A549 (cell line): ENCODE measurements around the gene SRPX2. TPM values are rescaled to one million over a fixed set of nuclear protein-coding genes. Genes with fewer than 3 reads are reported as not detected.

Experiments used
- ATAC-seq, 2 experiments: fragments of 200-7000 bp in 1 of 2; fragments of >200 bp in 1 of 2; cut with Nextera tagmentation in 1 of 2; cut with Tn5 transposase in 1 of 2; 3 replicates each; pipeline versions ENCODE4 v1.8.0 to v1.9.1; 2018 to 2020; ENCODE audit warnings: mild to moderate bottlenecking in 1 of 2, moderate library complexity in 1 of 2
- CTCF ChIA-PET: fragments of 300-600 bp; sonication (Branson Sonifier 250); formaldehyde crosslinking; extraction: SDS; loops from one replicate; lab custom pipeline; 2021; ENCODE audit warnings: antibody characterized with exemption, inconsistent platforms; lab: Yijun Ruan, JAX
- POLR2A ChIA-PET: fragments of 350-600 bp; formaldehyde crosslinking; extraction: SDS; loops from one replicate; lab custom pipeline; 2021; ENCODE audit warnings: antibody characterized with exemption, inconsistent platforms; lab: Yijun Ruan, JAX
- DNase-seq, 2 experiments: peaks; one replicate each; pipeline versions ENCODE4 v3.0.0 to v3.0.0-alpha.2; 2011 to 2016; ENCODE audit warnings: low read depth in 1 of 2, low spot score in 1 of 2
- FAIRE-seq: peaks from 2 replicates; lab custom pipeline; 2011; peaks lifted over from hg19 to GRCh38; lab: Jason Lieb, UNC
- H3K27ac ChIP-seq, 2 experiments: fragments of >200 bp; sonication (Bioruptor Twin); formaldehyde crosslinking; 3 replicates each; pipeline ENCODE4 v1.5.1; 2016 to 2017
- H3K4me1 ChIP-seq: fragments of >200 bp; sonication (Bioruptor Twin); formaldehyde crosslinking; 3 replicates; pipeline ENCODE4 v1.6.1; 2016
- H3K4me2 ChIP-seq: fragments of >200 bp; sonication (Bioruptor Twin); formaldehyde crosslinking; 3 replicates; pipeline ENCODE4 v1.6.1; 2016
- H3K4me3 ChIP-seq: fragments of >200 bp; sonication (Bioruptor Twin); formaldehyde crosslinking; 3 replicates; pipeline ENCODE4 v1.5.1; 2016
- H3K9me3 ChIP-seq: fragments of >200 bp; sonication (Bioruptor Twin); formaldehyde crosslinking; 3 replicates; pipeline ENCODE4 v1.6.1; 2016
- ATOH8 ChIP-seq: fragments of 250-450 bp; sonication (Bioruptor Pico); IDR thresholded peaks from 2 replicates; pipeline ENCODE4 v1.5.0; 2020; ENCODE audit warnings: low read depth, mild to moderate bottlenecking, moderate library complexity
- BHLHE40 ChIP-seq: IDR thresholded peaks from 2 replicates; pipeline ENCODE4 v1.6.1; 2012; ENCODE audit warnings: low read depth, low read length, inconsistent platforms
- CBX8 ChIP-seq: fragments of 200-600 bp; sonication (generic); IDR thresholded peaks from 2 replicates; pipeline ENCODE4 v1.6.1; 2016
- CTCF ChIP-seq: fragments of >200 bp; sonication (Bioruptor Twin); formaldehyde crosslinking; IDR thresholded peaks from 3 replicates; pipeline ENCODE4 v1.5.1; 2016
- E2F6 ChIP-seq: IDR thresholded peaks from 2 replicates; pipeline ENCODE4 v1.6.1; 2012; ENCODE audit warnings: low read depth, borderline replicate concordance
- ELK1 ChIP-seq: fragments of 150-350 bp; IDR thresholded peaks from 2 replicates; pipeline ENCODE4 v1.6.1; 2014; ENCODE audit warnings: low read depth, mild to moderate bottlenecking, low read length
- ESRRA ChIP-seq: fragments of 150-350 bp; IDR thresholded peaks from 2 replicates; pipeline ENCODE4 v1.6.1; 2014; ENCODE audit warnings: mild to moderate bottlenecking, low read length, borderline replicate concordance
- FOSB ChIP-seq: fragments of 250-450 bp; sonication (Bioruptor Pico); IDR thresholded peaks from 2 replicates; pipeline ENCODE4 v1.5.0; 2020; ENCODE audit warnings: mild to moderate bottlenecking, moderate library complexity
- HDAC2 ChIP-seq: fragments of 200-600 bp; sonication (generic); IDR thresholded peaks from 2 replicates; pipeline ENCODE4 v1.6.1; 2016
- JUN ChIP-seq, 2 experiments: fragments of >200 bp; sonication (Bioruptor Twin); formaldehyde crosslinking; IDR thresholded peaks; 2 replicates in 1 of 2; 3 replicates in 1 of 2; pipeline ENCODE4 v1.6.1; 2016 to 2017
- JUNB ChIP-seq: fragments of >200 bp; sonication (Bioruptor Twin); formaldehyde crosslinking; IDR thresholded peaks from 2 replicates; pipeline ENCODE4 v1.6.1; 2016
- KDM1A ChIP-seq: fragments of 200-600 bp; sonication (generic); IDR thresholded peaks from 2 replicates; pipeline ENCODE4 v1.6.1; 2016; ENCODE audit warnings: low read depth, mild to moderate bottlenecking
- RARB ChIP-seq: fragments of 250-450 bp; sonication (Bioruptor Pico); IDR thresholded peaks from 2 replicates; pipeline ENCODE4 v1.8.0; 2021; ENCODE audit warnings: mild to moderate bottlenecking, moderate library complexity
- REST ChIP-seq: fragments of 200-600 bp; sonication (generic); IDR thresholded peaks from 2 replicates; pipeline ENCODE4 v1.6.1; 2016; ENCODE audit warnings: antibody characterized with exemption, mild to moderate bottlenecking, moderate library complexity
- SREBF2 ChIP-seq: fragments of 450-650 bp; IDR thresholded peaks from 2 replicates; pipeline ENCODE4 v1.6.1; 2014; ENCODE audit warnings: mild to moderate bottlenecking, moderate library complexity
- TP53 ChIP-seq: fragments of 250-450 bp; sonication (Bioruptor Pico); IDR thresholded peaks from 2 replicates; pipeline ENCODE4 v1.5.0; 2021; ENCODE audit warnings: mild to moderate bottlenecking, moderate library complexity
- USF2 ChIP-seq: fragments of 450-650 bp; IDR thresholded peaks from 2 replicates; pipeline ENCODE4 v1.6.1; 2014; ENCODE audit warnings: antibody characterized with exemption
- ZC3H11A ChIP-seq: fragments of 450-650 bp; IDR thresholded peaks from 2 replicates; pipeline ENCODE4 v1.6.1; 2014; ENCODE audit warnings: antibody characterized with exemption, mild to moderate bottlenecking
- ZFP36 ChIP-seq: fragments of 450-650 bp; IDR thresholded peaks from 2 replicates; pipeline ENCODE4 v1.6.1; 2014; ENCODE audit warnings: borderline replicate concordance; ENCODE audit not compliant: partially characterized antibody
- ZSCAN20 ChIP-seq: fragments of 250-450 bp; sonication (Bioruptor Pico); IDR thresholded peaks from 2 replicates; pipeline ENCODE4 v1.8.0; 2022; ENCODE audit warnings: mild to moderate bottlenecking, moderate library complexity
- WGBS: methylation state at CpG from one replicate; pipeline ENCODE4 v1.1.6; 2017; ENCODE audit errors: missing lambda C conversion rate; 5-methylcytosine and 5-hydroxymethylcytosine counted together
- polyA plus RNA-seq, 4 experiments: library from polyadenylated mRNA; depleted of rRNA in 3 of 4; stranded (reverse); fragments of >200 nt; fragmentation: RNase III in 1 of 4; extraction: RNeasy Plus Mini Kit Qiagen cat#74134 plus additional on column Dnase treatment in 1 of 4; gene quantifications; 2 replicates in 3 of 4; 3 replicates in 1 of 4; pipeline ENCODE4 v1.2.3, GENCODE V29; 2011 to 2017

The SRPX2 gene
- polyA plus RNA-seq, 2 of the 4 experiments (the other 2 are of a cell fraction): 2.3 to 6.7 TPM

- Histone ChIP-seq H3K4me3 (no peak overlapping the region), H3K9me3 (no peaks in the 10 kb centered on the region), H3K27ac (no peak overlapping the region), H3K4me1 (no peaks in the 10 kb centered on the region), H3K4me2 (no peak overlapping the region)
- TF ChIP-seq REST (no peak), HDAC2 (no peak), ESRRA (no peak), ELK1 (no peak), BHLHE40 (no peak), ZC3H11A (no peak), JUN (IDR thresholded peaks at IDR 0.05) (no peak), SREBF2 (no peak), CTCF (no peak), JUNB (no peak), E2F6 (no peak), KDM1A (no peak), RARB (CRISPR knock-in tag) (no peak), FOSB (CRISPR knock-in tag) (no peak), ZSCAN20 (CRISPR knock-in tag) (no peak), ATOH8 (CRISPR knock-in tag) (no peak), ZFP36 (no peak), CBX8 (no peak), TP53 (CRISPR knock-in tag) (no peak)
- ATAC-seq: no peak
- WGBS: 94% methylated on average over 3 of the region's 3 CpGs
- ChIA-PET CTCF (interaction anchor here (1.3 to 16.2 kb wide), 7 partner anchors 13 to 615 kb away, joined by 3 to 187 read pairs (median 19); partner anchors contain the start of gene TSPAN6), POLR2A (no interaction called here)
- FAIRE-seq: no peak
- DNase-seq: no peak
Observed at GRCh38 chrX:100672966-100673365, 29.0 kb downstream of the SRPX2 start.

GRCh38 chrX:100673397-100673953 is 29.5 kb downstream of the SRPX2 start:
- ATAC-seq (no peak), FAIRE-seq (no peak), DNase-seq (no peak)
- no peak overlapping the region for H3K4me2 ChIP-seq
- ChIA-PET POLR2A (no interaction called here), CTCF (interaction anchor here (0.7 to 16.2 kb wide), 4 partner anchors 11 to 95 kb away, joined by 3 to 187 read pairs (median 28); no protein-coding TSS in a partner anchor)
- H3K4me1 ChIP-seq: no peaks in the 10 kb centered on the region
- 43% methylated on average over 3 of the region's 3 CpGs for WGBS
- no peak overlapping the region for H3K27ac ChIP-seq
- no peaks in the 10 kb centered on the region for H3K9me3 ChIP-seq
- TF ChIP-seq USF2 (peak; percentile 13; the same call in 1 of the 2 replicates), ZC3H11A (no peak)
- no peak overlapping the region for H3K4me3 ChIP-seq
